T47D (cell line): Measurements from ENCODE around the gene TMEM143.
"Not testable (repeated sequence)": the region's sequence is repeated elsewhere in the genome, so short reads cannot be mapped to it uniquely, and the experiment has no call there.

ENCODE experiments used
- DNase-seq, 2 experiments: peaks; one replicate each; pipeline versions ENCODE4 v3.0.0 to v3.0.0-alpha.2; 2011 to 2012; ENCODE audit warnings: low read depth in 1 of 2, low spot score in 1 of 2
- JUND ChIP-seq: IDR thresholded peaks from 2 replicates; pipeline ENCODE4 v1.6.1; 2012; ENCODE audit warnings: low read depth
- in situ Hi-C: cut with HindIII; loops from 2 replicates; pipeline ENCODE4 v1.10.0; 2016; ENCODE audit warnings: low sequenced_read_pairs, low pct_unique_long_range_greater_than_20kb

TMEM143 gene

GRCh38 chr19:48381178-48381950 is 17.6 kb upstream of the TMEM143 start:
- TF ChIP-seq JUND: no peak

GRCh38 chr19:48379058-48379457 is 15.3 kb upstream of the TMEM143 start:
- TF ChIP-seq JUND: no peak
- no peak for DNase-seq
- in situ Hi-C loops: no loop called here

More at GRCh38 chr19:48381178-48381950, 17.6 kb upstream of the TMEM143 start:
- in situ Hi-C loops: no loop called here
- no peak for DNase-seq

GRCh38 chr19:48378194-48378570 is 14.4 kb upstream of the TMEM143 start:
- no peak for DNase-seq
- TF ChIP-seq JUND: no peak
- in situ Hi-C loops: no loop called here

- TF ChIP-seq JUND: no peak
- in situ Hi-C loops: no loop called here
- no peak for DNase-seq
Measured at GRCh38 chr19:48373567-48373966, 9.8 kb upstream of the TMEM143 start.

GRCh38 chr19:48372904-48373303 is 9.2 kb upstream of the TMEM143 start:
- in situ Hi-C loops: no loop called here
- no peak for TF ChIP-seq JUND
- DNase-seq: no peak

- DNase-seq, in situ Hi-C loops: not testable (repeated sequence)
Measured at GRCh38 chr19:48371771-48372170, 8.0 kb upstream of the TMEM143 start.

GRCh38 chr19:48371367-48371766 is 7.6 kb upstream of the TMEM143 start:
- no peak for DNase-seq
- TF ChIP-seq JUND: no peak
- in situ Hi-C loops: no loop called here

GRCh38 chr19:48370955-48371354 is 7.2 kb upstream of the TMEM143 start:
- in situ Hi-C loops: no loop called here
- TF ChIP-seq JUND: no peak
- no peak for DNase-seq

GRCh38 chr19:48368936-48369335 is 5.2 kb upstream of the TMEM143 start:
- DNase-seq: no peak
- in situ Hi-C loops: no loop called here

GRCh38 chr19:48367855-48368254 is 4.1 kb upstream of the TMEM143 start:
- no peak for TF ChIP-seq JUND
- DNase-seq: no peak
- in situ Hi-C loops: no loop called here

More at GRCh38 chr19:48368936-48369335, 5.2 kb upstream of the TMEM143 start:
- TF ChIP-seq JUND: no peak

GRCh38 chr19:48365602-48366001 is 1.9 kb upstream of the TMEM143 start:
- DNase-seq: no peak
- no peak for TF ChIP-seq JUND
- in situ Hi-C loops: no loop called here

GRCh38 chr19:48364598-48365348 is 1.0 kb upstream of the TMEM143 start:
- in situ Hi-C loops: no loop called here
- no peak for DNase-seq
- no peak for TF ChIP-seq JUND

- no peak for TF ChIP-seq JUND
- DNase-seq: no peak
- in situ Hi-C loops: no loop called here
Measured at GRCh38 chr19:48363500-48363809, 285 bp downstream of the TMEM143 start.
